Bronchial epithelial cell (primary cell): ENCODE measurements around the gene HSPA12B. TPM values are rescaled to one million over a fixed set of nuclear protein-coding genes. Genes with fewer than 3 reads are reported as not detected.

Experiments used
- DNase-seq: peaks from one replicate; pipeline ENCODE4 v3.0.0-alpha.2; 2010; ENCODE audit warnings: low read depth
- FAIRE-seq: peaks from 2 replicates; lab custom pipeline; 2011; peaks lifted over from hg19 to GRCh38; lab: Jason Lieb, UNC
- H3K27me3 ChIP-seq: 2 replicates; pipeline ENCODE4 v1.5.1; 2011; ENCODE audit warnings: low read length; ENCODE audit not compliant: control insufficient read depth, insufficient read depth
- H3K36me3 ChIP-seq: 2 replicates; pipeline ENCODE4 v1.5.1; 2011; ENCODE audit warnings: low read length; ENCODE audit not compliant: control insufficient read depth, insufficient read depth
- H3K4me3 ChIP-seq: 2 replicates; pipeline ENCODE4 v1.5.1; 2011; ENCODE audit warnings: mild to moderate bottlenecking, low read depth, low read length, control low read depth
- total RNA-seq: library from RNA; depleted of rRNA; stranded (reverse); fragments of >200 nt; gene quantifications from 2 replicates; pipeline ENCODE4 v1.2.1, GENCODE V29; 2014
- TF ChIP-seq, protein P1 (sequence below): IDR thresholded peaks from 2 replicates; pipeline ENCODE4 v1.5.1; 2011; ENCODE audit warnings: mild to moderate bottlenecking, moderate library complexity, low read length, control low read depth, inconsistent platforms; ENCODE audit not compliant: insufficient read depth, severe bottlenecking

Gene HSPA12B
- total RNA-seq, 1 donor from 2014 or later, result not detected

DNA sequence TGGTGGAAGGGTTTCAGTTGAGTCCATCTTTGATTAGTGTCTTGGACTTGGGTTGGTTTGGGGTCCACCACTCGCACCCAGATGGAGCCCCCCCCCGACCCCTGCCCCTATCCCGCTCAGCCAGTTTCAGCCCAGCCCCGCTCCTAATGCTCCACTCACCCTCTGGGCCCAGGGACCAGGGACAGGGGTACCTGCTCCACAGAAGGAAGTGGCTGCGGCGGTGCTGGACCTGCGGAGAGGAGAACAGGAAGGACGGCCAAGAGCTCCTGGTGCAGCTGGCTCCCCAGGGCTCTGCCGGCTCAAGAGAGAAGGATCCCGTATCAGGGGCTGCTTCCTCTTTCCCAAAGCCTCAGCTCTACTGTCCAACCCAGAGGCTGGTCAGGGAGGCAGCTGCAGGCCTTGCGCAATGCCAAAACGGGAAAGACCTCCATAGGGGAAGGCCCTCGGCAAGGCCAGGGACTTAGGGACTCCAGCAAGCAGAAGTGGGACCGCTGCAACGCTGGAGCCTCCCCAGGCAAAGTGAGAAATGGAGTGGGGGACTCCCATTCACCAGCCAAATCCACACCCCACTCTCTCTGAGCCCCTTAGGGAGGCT, 20.1 kb upstream of the HSPA12B start, which contains the start of gene SIGLEC1:
TSS of gene SIGLEC1 (minus strand) at position 322 of the 595 bp plus-strand sequence. CDS start 5,472 bp downstream, outside the sequence.
- Histone ChIP-seq H3K27me3 (no peaks in the 10 kb centered on the region), H3K36me3 (no peaks in the 10 kb centered on the region), H3K4me3 (no peak within 1 kb of the TSS)
- TF ChIP-seq, protein P1, sequence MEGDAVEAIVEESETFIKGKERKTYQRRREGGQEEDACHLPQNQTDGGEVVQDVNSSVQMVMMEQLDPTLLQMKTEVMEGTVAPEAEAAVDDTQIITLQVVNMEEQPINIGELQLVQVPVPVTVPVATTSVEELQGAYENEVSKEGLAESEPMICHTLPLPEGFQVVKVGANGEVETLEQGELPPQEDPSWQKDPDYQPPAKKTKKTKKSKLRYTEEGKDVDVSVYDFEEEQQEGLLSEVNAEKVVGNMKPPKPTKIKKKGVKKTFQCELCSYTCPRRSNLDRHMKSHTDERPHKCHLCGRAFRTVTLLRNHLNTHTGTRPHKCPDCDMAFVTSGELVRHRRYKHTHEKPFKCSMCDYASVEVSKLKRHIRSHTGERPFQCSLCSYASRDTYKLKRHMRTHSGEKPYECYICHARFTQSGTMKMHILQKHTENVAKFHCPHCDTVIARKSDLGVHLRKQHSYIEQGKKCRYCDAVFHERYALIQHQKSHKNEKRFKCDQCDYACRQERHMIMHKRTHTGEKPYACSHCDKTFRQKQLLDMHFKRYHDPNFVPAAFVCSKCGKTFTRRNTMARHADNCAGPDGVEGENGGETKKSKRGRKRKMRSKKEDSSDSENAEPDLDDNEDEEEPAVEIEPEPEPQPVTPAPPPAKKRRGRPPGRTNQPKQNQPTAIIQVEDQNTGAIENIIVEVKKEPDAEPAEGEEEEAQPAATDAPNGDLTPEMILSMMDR, result no peak
- DNase-seq (no peak), FAIRE-seq (no peak)

DNA sequence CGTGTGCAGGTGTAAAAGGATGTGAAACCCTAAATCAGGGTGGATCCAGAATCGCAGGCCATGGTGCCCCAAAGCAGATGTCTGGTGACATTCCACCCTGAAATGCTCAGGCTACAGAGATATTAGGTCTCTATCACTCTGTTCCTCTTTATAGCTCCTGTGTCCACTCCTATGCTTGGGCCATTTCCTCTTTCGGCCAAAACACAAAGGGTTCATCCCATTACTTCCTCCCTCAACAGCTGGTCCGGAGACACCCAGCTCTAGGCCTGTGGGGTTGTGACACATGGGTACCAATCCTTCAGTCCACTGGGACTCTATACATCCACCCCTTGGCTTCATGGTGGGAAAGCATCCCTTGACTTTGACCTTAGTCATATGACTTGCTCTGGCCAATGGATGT, 18.4 kb upstream of the HSPA12B start:
- Histone ChIP-seq H3K27me3 (no peaks in the 10 kb centered on the region), H3K36me3 (no peaks in the 10 kb centered on the region), H3K4me3 (no peak overlapping the region)
- no peak for FAIRE-seq
- TF ChIP-seq, protein P1, result no peak
- DNase-seq, result no peak

DNA sequence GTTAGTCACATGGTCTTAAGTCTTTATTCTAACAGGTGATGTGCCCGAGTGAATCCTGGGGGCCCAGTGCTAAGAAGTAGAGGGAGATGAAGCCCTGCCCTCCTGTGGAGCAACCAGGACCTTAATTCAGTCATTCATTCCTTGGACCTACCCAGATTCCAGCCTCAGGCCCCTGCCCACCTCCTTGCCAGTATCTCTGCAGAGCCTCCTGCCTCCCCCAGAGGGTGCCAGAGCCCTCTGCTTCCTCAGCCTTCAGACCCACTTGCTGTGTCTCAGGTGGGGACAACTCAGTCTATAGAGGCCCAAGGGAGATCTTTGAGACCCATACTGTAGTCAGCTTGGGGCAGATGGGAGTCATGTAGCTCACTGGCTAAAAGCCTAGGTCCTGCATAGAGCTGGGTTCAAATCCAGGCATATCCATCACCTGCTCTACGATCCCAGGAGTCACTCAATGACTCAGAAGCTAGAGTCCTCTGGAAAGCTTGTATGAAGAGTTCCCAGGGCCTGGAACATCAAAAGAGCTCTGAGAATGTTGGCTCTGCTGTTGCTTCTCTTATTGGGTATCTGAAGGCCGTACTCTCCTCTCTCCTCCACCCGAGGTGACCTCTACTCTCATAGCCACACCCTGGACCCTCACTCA, 16.2 kb upstream of the HSPA12B start:
- Histone ChIP-seq H3K4me3 (no peak overlapping the region), H3K36me3 (no peaks in the 10 kb centered on the region), H3K27me3 (no peaks in the 10 kb centered on the region)
- FAIRE-seq, result peak; percentile 68
- TF ChIP-seq, protein P1, result peak; percentile 72
- peak; percentile 26 for DNase-seq

DNA sequence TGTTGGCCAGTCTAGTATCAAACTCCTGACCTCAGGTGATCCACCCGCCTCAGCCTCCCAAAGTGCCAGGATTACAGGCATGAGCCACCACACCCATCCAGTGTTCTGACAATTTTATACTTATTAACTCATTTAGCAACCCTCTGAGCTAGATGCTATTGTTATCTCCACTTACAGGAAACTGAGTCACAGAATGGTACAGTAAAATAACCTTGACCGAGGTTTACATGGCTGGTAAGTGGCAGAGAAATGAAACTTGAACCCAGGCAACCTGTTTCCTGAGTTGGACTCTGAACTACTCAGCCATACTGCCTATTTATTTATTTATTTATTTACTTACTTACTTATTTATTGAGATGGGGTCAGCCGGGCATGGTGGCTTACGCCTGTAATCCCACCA, 13.4 kb upstream of the HSPA12B start:
- Histone ChIP-seq H3K4me3 (no peak overlapping the region), H3K36me3 (no peaks in the 10 kb centered on the region), H3K27me3 (no peaks in the 10 kb centered on the region)
- no peak for FAIRE-seq
- DNase-seq, result no peak
- TF ChIP-seq, protein P1, result no peak

DNA sequence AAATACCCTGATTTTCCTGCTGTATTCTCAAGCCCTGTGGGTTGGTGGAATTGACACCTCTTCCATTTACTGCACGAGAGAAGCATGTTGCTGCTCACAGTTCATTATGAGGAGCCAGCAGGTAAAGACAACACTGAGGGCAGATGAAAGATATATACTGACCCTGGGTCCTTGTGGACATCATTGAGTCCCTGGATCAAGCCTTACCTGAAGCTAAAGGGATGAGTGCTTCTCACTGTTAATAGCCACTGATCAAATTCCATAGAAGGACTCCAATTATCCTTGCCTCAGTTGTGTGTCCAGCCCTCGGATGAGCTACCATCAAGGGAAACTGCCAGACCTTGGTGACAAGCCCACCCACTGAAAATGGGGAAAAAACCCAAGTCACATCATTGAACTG, 12.4 kb upstream of the HSPA12B start:
- no peaks in the 10 kb centered on the region for H3K27me3 ChIP-seq
- H3K4me3 ChIP-seq, result no peak overlapping the region
- no peak for FAIRE-seq
- TF ChIP-seq, protein P1, result no peak
- H3K36me3 ChIP-seq, result no peaks in the 10 kb centered on the region
- DNase-seq, result no peak

DNA sequence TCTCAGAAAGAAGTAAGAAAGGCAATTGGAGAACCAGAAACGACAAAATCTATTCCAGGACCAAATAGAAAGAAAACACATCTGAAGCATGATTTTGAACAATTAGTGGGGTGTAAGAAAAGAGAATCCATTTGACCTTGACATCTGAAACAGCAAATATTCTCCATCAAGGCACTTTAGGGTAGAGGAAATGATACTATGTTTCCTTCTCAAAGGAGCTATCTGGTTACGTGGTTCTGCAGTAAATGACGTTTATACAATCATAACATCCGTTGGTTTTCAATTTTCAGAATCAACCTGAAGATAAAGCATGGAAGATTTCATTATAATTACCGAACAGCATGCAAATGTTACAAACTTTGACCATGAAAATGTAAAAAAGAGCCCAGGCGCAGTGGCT, 11.9 kb upstream of the HSPA12B start:
- TF ChIP-seq, protein P1, result no peak
- Histone ChIP-seq H3K27me3 (no peaks in the 10 kb centered on the region), H3K4me3 (no peak overlapping the region), H3K36me3 (no peaks in the 10 kb centered on the region)
- DNase-seq (no peak), FAIRE-seq (no peak)
